ENCODE measurements around the gene NEDD4.

DNA sequence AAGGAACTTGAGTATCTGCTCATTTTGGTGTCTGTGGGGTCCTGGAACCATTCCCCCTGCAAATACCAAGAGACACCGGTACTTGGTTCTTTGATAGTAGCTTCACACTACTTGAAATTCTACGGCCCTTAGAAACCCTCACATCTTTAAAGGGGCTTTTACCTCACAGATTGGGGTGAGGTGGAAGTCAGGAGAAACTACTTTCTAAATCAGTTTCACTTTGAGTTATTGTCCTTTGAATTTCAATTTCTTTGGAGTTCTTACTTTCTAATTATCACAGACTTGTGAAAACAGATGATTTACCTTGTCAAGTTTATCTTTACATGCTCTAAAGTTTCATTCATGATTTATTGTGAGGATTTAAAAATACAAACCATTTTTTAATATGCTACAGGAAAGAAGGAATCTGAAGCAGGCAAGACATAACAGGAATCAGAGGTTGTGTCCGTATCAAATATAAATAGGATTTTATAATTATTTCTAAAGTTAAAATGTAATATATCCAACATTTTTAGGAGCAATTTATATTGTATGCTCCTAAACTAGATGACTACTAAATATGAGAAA, 98.9 kb downstream of the NEDD4 start:
- no peak for TF ChIP-seq POLR2A (IDR thresholded peaks at IDR 0.05)
- TF ChIP-seq, protein P1, sequence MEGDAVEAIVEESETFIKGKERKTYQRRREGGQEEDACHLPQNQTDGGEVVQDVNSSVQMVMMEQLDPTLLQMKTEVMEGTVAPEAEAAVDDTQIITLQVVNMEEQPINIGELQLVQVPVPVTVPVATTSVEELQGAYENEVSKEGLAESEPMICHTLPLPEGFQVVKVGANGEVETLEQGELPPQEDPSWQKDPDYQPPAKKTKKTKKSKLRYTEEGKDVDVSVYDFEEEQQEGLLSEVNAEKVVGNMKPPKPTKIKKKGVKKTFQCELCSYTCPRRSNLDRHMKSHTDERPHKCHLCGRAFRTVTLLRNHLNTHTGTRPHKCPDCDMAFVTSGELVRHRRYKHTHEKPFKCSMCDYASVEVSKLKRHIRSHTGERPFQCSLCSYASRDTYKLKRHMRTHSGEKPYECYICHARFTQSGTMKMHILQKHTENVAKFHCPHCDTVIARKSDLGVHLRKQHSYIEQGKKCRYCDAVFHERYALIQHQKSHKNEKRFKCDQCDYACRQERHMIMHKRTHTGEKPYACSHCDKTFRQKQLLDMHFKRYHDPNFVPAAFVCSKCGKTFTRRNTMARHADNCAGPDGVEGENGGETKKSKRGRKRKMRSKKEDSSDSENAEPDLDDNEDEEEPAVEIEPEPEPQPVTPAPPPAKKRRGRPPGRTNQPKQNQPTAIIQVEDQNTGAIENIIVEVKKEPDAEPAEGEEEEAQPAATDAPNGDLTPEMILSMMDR (IDR thresholded peaks at IDR 0.05) = no peak

Data from Peyer's patch (tissue), 4 donors.